ENCODE data around the gene CNNM1.

DNA sequence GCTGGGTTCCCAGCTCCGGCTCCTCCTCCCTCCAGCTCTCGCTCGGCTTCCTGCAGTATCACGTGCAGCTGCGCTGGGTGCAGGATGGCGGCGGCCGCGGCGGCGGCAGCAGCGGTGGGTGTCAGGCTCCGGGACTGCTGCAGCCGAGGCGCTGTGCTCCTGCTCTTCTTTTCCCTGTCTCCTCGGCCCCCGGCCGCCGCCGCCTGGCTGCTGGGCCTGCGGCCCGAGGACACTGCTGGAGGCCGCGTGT lies at the start of gene CNNM1:
- TF ChIP-seq POLR2AphosphoS5 (IDR thresholded peaks at IDR 0.05; ENCODE audit: low read depth, low read length) (no peak), POLR2A (IDR thresholded peaks at IDR 0.05; ENCODE audit: low read depth, low read length) (no peak)
